Measurements from ENCODE around the gene FARP1.

DNA sequence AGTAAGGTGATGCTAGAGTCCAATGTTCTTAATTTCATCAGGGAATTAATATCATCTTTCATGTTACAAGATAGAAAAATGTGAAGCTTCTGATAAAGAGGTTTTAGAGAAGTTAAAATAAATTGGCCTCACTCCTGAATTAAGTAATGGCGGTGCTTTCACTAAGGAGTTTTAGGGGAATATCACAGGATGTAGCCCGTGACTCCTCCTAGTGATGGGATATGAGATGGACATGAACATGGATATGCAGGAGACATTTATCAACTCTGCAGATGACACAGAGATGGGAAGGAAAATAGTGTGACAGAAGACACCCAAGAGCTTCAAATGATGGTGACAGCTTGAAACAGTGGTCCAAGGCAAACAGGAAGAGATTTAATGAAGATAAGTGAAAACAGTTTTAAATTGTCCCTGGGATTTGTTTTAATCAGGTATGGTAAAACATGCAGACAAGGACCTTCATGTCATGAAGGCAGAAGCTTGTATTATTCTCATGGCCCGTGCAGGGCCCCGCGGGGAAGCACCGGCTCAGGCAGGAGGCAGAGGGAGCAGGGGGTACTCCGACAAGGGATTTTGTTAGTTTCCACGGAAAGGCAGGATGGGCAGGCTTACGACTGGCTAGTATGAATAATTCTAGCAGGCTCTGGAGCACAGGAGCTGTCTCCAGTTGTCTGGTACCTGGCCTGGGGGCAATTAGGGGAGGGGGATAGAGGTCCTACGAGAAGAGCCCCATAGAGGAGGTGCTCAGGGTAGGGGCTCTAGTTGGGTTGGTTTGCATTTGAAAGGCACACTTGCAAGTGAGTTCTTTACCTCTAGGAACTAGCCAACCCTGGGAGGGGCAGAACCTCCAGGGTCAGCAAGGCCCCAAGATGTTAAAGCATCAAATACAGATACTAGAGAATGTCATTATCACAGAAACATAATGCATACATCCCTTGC lies 38.7 kb upstream of the FARP1 start:
- TF ChIP-seq, protein P1, sequence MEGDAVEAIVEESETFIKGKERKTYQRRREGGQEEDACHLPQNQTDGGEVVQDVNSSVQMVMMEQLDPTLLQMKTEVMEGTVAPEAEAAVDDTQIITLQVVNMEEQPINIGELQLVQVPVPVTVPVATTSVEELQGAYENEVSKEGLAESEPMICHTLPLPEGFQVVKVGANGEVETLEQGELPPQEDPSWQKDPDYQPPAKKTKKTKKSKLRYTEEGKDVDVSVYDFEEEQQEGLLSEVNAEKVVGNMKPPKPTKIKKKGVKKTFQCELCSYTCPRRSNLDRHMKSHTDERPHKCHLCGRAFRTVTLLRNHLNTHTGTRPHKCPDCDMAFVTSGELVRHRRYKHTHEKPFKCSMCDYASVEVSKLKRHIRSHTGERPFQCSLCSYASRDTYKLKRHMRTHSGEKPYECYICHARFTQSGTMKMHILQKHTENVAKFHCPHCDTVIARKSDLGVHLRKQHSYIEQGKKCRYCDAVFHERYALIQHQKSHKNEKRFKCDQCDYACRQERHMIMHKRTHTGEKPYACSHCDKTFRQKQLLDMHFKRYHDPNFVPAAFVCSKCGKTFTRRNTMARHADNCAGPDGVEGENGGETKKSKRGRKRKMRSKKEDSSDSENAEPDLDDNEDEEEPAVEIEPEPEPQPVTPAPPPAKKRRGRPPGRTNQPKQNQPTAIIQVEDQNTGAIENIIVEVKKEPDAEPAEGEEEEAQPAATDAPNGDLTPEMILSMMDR (IDR thresholded peaks at IDR 0.05), result no peak
- TF ChIP-seq POLR2AphosphoS5 (IDR thresholded peaks at IDR 0.05), result no peak

All from suprapubic skin (tissue), 3 donors.